NCI-H2227 (cell line): ENCODE data around the gene STRIP2.
A peak's percentile ranks its signal among the peaks of the same experiment; 100 is the strongest.
"Not testable (repeated sequence)": the region's sequence is repeated elsewhere in the genome, so short reads cannot be mapped to it uniquely, and the experiment has no call there.

Source experiments
- DNase-seq: peaks from one replicate; lab custom pipeline; 2025; ENCODE audit not compliant: unreplicated experiment; lab: John Stamatoyannopoulos, UW

Gene STRIP2

GRCh38 chr7:129452589-129453231 lies 18.5 kb downstream of the STRIP2 start:
- no peak for DNase-seq

DNA sequence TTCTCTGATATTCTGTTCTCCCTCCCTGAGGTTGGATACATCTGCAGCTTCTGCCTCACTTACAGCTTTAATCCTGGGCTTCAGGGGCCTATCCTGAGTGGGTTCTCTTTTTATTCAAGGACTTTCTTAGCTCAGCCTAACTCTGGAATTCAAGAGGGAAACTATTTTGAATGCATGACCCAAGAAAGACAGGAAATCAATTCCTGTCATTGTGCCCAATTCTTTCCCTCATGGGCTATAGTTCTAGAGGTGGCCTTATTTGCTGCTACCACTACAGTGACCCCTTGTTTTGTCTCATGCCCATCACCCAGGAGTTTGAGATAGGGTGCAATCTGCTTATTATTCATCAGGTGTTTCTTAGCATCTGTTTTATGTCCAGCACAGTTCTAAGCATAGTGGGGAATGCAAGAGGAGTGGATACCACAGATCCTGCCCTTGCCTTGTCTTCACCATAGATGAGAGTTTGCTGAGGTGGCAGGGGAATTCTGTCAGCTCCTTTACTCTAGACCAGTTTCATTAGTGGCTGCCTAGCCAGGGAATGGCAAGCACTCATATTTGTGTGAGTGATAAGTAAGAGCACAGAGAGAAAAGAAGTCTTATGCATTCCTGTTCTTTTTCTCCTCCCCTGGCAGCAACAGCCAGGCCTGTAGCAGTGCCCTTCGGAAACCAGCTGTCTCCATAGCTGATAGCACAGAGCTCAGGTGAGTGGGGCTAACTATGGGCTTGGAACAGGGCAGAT lies 19.4 kb downstream of the STRIP2 start:
- DNase-seq: no peak

GRCh38 chr7:129454249-129454551 lies 20.0 kb downstream of the STRIP2 start:
- DNase-seq: no peak

DNA sequence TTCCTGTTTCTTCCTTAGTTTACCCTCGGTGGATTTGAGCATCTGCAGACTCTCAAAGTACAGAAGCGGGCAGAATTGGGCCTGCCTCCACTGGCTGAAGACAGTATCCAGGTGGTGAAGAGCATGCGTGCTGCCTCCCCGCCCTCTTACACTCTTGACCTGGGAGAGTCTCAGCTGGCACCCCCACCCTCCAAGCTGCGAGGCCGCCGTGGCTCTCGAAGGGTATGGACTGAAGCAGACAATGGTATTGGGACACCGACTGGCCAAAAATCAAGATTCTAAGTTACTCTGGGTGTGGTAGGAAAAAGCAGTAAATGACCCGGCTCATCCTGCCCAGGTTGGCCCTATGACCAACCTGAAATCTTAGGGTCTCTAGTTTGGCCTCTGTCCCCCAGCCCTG lies 22.2 kb downstream of the STRIP2 start:
- DNase-seq: no peak

- DNase-seq: no peak
These were observed 22.9 kb downstream of the STRIP2 start for GRCh38 chr7:129457101-129457500.

- no peak for DNase-seq
These were observed 23.9 kb downstream of the STRIP2 start for GRCh38 chr7:129458171-129458570.

DNA sequence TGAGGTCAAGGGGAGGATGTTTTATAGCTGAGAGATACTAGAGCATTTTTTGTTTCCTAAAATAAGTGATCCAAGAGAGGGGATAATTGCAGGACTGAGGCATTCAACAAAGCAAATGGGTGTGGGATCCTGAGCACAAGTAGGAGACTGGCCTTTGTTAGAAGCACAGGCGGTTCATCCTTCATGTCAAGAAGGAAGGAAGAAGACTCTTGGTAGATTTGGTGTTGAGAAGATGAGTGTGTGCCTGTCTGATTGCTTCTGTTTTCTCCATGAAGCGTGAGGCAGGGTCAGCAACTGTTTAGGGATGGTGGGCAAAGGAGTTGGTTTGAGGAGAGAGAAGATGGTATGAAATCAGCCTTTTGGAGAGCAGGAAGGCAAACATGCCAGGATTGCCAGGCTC lies 27.6 kb downstream of the STRIP2 start:
- DNase-seq: peak; percentile 13

DNA sequence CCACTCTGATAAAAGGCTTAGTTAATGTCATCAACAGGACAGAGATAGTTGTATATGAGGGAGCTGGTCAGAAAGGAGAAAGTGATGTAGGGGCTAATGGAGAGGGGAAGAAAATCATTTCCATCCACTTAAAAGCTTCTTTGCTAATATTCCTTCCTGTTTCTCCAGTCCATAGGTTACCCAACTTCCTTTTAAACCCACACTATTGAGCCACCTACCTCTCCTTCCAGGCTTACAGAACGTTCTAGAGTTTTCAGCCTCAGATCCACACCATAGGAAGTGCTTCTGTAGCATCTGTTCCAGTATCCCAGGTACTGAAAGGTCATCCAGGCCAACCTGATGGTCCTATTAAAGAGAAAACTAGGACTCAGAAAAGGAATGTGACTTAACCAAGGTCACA lies 28.2 kb downstream of the STRIP2 start:
- no peak for DNase-seq

DNA sequence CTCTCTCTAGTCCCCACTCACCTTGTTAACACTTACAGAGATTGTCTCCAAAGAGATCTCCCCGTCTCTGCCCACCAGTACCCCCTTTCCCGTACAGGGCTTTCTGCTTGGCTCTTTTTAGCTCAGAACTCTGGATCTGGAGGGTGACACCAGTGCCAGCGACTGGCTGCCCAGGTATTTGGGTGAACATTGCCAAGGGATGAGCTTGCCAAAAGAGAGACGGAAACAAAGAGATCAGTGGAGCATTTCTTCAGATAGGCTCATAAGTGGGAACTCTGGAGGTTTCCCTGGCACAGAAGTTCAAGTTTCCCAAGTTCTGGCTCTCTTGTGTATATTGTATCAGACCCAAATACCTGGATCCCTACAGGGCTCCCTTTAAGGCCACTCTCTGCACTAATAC lies 30.0 kb downstream of the STRIP2 start:
- no peak for DNase-seq

DNA sequence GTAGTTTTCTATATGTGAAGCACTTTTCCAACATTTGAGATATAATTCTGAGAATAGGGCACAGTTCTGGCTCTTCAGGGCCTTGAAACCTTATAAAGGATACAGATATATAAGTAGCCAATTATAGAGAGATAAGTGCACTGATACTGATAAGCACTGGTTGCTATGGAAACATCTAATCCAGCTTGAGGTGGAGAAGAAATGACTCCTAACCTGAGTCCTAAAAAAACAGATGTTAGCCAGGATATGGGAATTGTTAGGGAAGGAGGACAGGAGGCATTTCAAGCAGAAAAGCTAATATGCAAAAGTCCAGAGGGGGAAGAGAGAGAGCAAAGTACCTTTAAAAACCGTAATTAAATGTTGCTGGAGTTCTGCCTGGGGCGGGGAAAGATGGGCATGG lies 30.8 kb downstream of the STRIP2 start:
- DNase-seq: peak; percentile 16

DNA sequence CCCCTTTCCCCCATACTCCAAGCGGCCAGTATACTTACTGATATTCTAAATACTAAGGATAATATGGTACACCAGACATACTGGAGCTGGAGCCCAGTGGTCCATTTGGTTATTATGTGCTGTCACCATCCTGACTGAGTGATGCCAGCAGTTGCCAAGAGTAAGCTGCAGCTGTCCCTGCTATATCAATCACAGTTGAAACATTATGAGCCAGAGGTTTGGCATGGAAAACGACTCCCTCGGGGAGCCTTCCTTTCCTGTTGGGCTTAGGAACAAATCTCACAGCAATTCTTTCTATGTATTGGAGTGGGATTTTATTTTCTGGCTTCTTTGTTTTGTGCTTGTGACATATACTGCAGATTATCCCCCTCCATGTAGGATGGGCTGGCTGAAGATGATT lies 32.6 kb downstream of the STRIP2 start:
- DNase-seq: no peak

- DNase-seq: no peak
These were observed 33.9 kb downstream of the STRIP2 start for GRCh38 chr7:129468087-129468486.

DNA sequence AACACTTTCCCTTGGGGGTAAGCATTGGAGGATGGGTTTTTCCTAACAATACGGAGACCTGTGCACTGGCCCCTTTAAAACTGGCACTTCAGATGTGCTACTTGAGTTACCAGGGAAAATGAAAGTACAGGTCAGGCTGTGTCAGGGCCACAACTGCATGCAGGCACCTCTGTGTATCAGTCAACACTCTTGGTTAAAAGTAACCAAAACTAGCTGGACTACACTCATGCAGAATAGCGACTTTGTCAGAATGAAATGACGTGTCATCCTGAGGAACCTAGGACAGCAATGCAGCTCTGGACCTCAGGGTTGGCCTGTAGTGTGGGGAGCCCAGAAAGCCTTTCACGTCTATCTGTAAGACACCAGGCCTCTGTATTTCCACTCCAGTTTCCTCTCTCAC lies 34.3 kb downstream of the STRIP2 start:
- DNase-seq: no peak

DNA sequence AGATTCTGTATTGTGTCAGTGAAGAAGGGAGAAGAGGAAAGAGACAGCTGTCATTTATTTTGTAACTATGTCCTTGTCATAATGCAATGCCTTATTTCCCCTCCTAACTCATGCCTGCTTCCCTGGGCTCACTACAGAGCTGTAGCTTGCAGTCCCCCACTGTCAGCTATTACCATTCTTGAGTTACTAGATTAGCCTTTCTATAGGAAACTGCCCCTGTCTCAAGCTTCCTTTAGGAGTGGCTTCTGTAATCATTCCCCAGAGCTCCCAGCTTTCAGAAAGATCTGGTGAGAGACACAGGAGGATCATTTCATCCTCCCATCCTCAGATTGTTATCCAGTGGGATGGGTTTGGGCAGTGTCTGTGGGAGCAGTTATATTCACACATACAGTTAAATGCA lies 35.7 kb downstream of the STRIP2 start:
- DNase-seq: no peak

- DNase-seq: no peak
These were observed 36.2 kb downstream of the STRIP2 start for GRCh38 chr7:129470411-129470810.

DNA sequence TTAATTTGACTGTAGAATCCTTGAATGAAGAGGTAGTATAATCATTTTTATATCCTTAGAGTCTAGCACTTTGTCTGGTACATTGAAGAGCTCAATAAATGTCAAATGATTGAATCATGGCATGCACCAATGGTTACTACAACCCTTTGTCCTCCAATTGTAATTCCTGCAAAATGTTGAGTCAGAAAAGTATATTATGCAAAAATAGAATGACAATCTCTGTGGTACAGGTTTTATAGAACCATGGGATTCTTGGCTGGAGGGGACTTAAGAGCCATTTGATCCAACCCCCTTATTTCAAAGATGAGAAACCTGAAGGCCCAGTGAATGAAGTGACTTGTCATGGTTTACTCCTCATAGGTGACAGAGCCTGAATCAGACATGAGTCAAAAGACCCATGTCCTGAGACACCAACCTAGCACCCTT lies 37.2 kb downstream of the STRIP2 start:
- no peak for DNase-seq

GRCh38 chr7:129475931-129476330 lies 41.7 kb downstream of the STRIP2 start:
- DNase-seq: not testable (repeated sequence)

DNA sequence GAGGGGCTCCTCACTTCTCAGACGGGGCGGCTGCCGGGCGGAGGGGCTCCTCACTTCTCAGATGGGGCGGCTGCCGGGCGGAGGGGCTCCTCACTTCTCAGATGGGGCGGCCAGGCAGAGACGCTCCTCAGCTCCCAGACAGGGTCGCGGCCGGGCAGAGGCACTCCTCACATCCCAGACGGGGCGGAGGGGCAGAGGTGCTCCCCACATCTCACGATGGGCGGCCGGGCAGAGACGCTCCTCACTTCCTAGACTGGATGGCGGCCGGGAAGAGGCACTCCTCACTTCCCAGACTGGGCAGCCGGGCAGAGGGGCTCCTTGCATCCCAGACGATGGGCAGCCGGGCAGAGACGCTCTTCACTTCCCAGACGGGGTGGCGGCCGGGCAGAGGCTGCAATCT lies 42.2 kb downstream of the STRIP2 start:
- not testable (repeated sequence) for DNase-seq

DNA sequence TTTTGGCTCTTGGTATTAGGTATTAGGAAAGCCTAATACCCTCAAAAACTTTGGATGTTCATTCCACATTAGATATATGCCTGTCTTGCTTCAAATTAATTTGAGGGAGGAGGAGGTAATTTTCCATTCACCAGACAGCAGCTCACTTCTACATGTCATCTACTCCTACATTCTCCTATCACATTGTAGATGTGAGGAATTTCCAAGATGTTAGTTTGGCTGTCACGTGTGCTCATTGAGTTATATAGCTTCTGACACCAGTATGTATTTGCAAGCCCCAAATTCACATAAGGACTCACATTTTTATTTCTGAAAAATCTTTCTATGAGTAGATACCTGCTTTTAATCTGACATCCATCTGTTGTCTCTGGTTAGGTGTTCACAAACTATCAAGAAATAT lies 45.6 kb downstream of the STRIP2 start:
- DNase-seq: no peak

DNA sequence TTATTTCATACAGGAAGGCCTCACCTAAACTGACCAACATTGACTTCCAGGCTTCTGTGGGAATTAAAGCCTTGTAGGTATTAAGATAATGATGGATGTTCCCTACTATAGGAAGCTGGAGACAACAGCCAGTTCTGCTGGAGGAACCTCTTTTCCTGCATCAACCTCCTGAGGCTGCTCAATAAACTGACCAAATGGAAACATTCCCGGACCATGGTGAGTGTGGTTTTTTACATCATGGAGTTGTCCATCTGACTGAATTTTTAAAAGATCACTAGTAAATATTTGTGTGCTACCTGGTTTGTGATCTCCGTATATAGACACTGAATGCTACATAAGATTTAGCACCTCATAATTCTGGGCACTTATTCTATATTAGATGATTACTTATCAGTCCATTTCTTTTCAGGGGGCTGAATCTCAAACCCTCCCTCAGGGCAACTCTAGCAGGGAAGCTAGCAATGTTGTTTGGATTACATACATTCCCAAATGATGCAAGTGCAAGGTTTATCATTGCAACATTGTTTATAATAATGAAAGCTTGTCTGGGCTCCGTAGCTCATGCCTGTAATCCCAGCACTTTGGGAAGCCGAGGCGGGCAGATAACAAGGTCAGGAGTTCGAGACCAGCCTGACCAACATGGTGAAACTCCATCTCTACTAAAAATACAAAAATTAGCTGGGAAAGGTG lies 46.6 kb downstream of the STRIP2 start:
- no peak for DNase-seq

DNA sequence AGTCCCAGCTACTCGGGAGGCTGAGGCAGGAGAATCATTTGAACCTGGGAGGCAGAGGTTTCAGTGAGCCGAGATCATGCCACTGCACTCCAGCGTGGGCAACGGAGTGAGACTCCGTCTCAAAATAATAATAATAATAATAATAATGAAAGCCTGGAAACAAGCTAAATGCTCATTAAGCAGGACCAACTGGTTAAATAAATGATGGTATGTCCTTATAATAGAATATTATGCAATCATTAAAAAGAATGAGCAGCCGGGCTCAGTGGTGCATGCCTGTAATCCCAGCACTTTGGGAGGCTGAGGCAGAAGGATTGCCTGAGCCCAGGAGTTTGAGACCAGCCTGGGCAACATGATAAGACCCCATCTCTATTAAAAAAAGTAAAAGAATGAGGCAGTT lies 47.1 kb downstream of the STRIP2 start:
- not testable (repeated sequence) for DNase-seq

DNA sequence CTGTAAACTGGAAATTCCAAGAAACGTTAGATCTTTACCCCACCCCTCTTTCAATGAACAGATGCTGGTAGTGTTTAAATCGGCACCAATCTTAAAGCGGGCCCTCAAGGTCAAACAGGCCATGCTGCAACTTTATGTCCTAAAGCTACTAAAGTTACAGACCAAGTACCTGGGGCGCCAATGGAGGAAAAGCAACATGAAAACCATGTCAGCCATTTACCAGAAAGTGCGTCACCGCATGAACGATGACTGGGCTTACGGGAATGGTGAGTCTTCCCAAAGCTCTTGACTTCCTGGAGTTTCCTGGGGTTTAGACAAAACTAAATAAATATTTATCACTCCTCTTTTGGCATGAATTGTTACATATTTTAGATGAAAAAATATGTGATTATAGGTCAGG lies 48.5 kb downstream of the STRIP2 start:
- no peak for DNase-seq
